GM19351 (cell line): ENCODE results near the gene MAP3K20.
A peak's percentile ranks its signal among the peaks of the same experiment; 100 is the strongest.
"Not testable (repeated sequence)": the region's sequence is repeated elsewhere in the genome, so short reads cannot be mapped to it uniquely, and the experiment has no call there.

Source experiments
- ATAC-seq: cut with Tn5 transposase; IDR thresholded peaks from one replicate; pipeline ENCODE4 v1.9.1; 2021; ENCODE audit warnings: mild to moderate bottlenecking, moderate library complexity; ENCODE audit not compliant: unreplicated experiment

The MAP3K20 gene

GRCh38 chr2:173262356-173262755 lies 186.7 kb downstream of the MAP3K20 start:
- ATAC-seq, result not testable (repeated sequence)

GRCh38 chr2:173264151-173264550 lies 188.5 kb downstream of the MAP3K20 start:
- no peak for ATAC-seq

- peak; percentile 98 for ATAC-seq
Observed at GRCh38 chr2:173264603-173265366, 189.1 kb downstream of the MAP3K20 start.

- ATAC-seq, result no peak
Observed at GRCh38 chr2:173271135-173271534, 195.5 kb downstream of the MAP3K20 start.

- ATAC-seq, result no peak
Observed at GRCh38 chr2:173271825-173272224, 196.2 kb downstream of the MAP3K20 start.

GRCh38 chr2:173272849-173273248 lies 197.2 kb downstream of the MAP3K20 start:
- no peak for ATAC-seq

GRCh38 chr2:173278794-173279526 lies 203.3 kb downstream of the MAP3K20 start:
- no peak for ATAC-seq

- no peak for ATAC-seq
Observed at GRCh38 chr2:173279527-173279868, 203.9 kb downstream of the MAP3K20 start.

GRCh38 chr2:173280853-173281252 lies 205.2 kb downstream of the MAP3K20 start:
- ATAC-seq, result no peak

- ATAC-seq, result not testable (repeated sequence)
Observed at GRCh38 chr2:173281898-173282297, 206.3 kb downstream of the MAP3K20 start.

- ATAC-seq, result no peak
Observed at GRCh38 chr2:173282795-173283545, 207.3 kb downstream of the MAP3K20 start.

- ATAC-seq, result peak; percentile 71
Observed at GRCh38 chr2:173286153-173286809, 210.6 kb downstream of the MAP3K20 start.

- no peak for ATAC-seq
Observed at GRCh38 chr2:173287594-173287993, 211.9 kb downstream of the MAP3K20 start.

GRCh38 chr2:173288561-173288960 lies 212.9 kb downstream of the MAP3K20 start:
- no peak for ATAC-seq

GRCh38 chr2:173290046-173290445 lies 214.4 kb downstream of the MAP3K20 start:
- ATAC-seq, result no peak

- ATAC-seq, result no peak
Observed at GRCh38 chr2:173290518-173290917, 214.9 kb downstream of the MAP3K20 start.

- no peak for ATAC-seq
Observed at GRCh38 chr2:173291412-173291811, 215.8 kb downstream of the MAP3K20 start.

- no peak for ATAC-seq
Observed at GRCh38 chr2:173296235-173296634, 220.6 kb downstream of the MAP3K20 start.

- ATAC-seq, result no peak
Observed at GRCh38 chr2:173298536-173299097, 223.0 kb downstream of the MAP3K20 start.

- no peak for ATAC-seq
Observed at GRCh38 chr2:173299764-173300163, 224.1 kb downstream of the MAP3K20 start.

GRCh38 chr2:173300458-173300857 lies 224.8 kb downstream of the MAP3K20 start:
- no peak for ATAC-seq
